A549 treated with AZD2906 at 1 μM for 4 hours (cell line): ENCODE measurements around the gene ZNF76. TPM values are rescaled to one million over a fixed set of nuclear protein-coding genes. Genes with fewer than 3 reads are reported as not detected.

Experiments used
- total RNA-seq: library from RNA; stranded (reverse); fragments of 200-300 nt; extraction: Qiagen RNA extraction; gene quantifications from 5 replicates; pipeline ENCODE4 v1.2.3, GENCODE V29; 2022

ZNF76 gene
- 7.8 to 10.2 TPM (median 9.7 TPM) in 5 replicates for total RNA-seq

GRCh38 chr6:35259194-35259947 is at the start of gene ZNF76:
ZNF76 (plus strand) TSS chr6:35259735; CDS start chr6:35281152, 21,417 bp downstream.

DNA sequence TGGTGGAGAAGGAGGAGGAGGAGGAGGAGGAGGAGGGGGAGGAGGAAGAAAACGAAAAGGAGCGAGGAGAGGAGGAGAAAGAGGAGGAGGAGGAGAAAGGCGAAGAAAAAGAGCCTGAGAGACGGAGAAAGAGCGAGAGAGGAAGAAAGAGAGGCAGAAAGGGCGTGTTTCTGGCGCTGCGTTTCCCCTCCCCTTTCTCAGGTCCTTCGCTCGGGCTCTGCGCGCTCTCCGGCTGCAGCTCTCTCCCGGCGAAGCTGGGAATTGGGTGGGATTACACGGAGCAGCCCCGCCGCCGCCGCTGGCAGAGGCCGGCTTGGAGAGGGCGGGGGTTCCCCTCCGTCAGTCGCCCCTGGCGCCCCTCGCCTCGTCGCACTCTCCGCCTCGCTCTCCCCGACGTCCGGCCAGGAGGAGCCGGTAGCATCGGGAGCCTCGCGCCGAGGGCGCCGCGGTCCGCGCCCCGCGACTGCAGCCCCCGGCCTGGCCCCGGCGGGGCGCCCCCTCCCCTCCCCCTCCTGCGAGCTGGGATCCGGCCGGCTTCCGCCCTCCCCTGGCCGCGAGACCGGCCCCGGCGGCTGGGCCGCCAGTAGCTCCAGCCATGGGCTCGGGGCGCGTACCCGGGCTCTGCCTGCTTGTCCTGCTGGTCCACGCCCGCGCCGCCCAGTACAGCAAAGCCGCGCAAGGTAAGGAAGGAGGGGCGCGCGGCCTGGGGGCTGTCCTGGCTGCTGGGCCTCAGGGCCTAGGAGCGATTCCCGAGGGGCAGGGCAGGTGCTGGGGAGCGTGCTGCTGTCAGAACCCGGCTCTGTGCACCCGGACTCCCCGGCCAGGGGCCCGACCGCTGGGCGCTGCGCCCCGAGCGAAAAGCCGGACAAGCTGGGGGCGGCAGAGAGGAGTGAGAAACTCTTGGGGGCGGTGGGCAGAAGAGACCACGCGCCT is 45.4 kb upstream of the ZNF76 start, which contains the start of gene SCUBE3:
Gene SCUBE3 (plus strand): TSS at position 133 of the 933 bp plus-strand sequence. CDS start 463 bp downstream, at position 596.

GRCh38 chr6:35297601-35298481 is 38.3 kb downstream of the ZNF76 start, which contains the start of gene DEF6:
DEF6 (plus strand) TSS chr6:35297818; CDS start chr6:35297857, 39 bp downstream.

DNA sequence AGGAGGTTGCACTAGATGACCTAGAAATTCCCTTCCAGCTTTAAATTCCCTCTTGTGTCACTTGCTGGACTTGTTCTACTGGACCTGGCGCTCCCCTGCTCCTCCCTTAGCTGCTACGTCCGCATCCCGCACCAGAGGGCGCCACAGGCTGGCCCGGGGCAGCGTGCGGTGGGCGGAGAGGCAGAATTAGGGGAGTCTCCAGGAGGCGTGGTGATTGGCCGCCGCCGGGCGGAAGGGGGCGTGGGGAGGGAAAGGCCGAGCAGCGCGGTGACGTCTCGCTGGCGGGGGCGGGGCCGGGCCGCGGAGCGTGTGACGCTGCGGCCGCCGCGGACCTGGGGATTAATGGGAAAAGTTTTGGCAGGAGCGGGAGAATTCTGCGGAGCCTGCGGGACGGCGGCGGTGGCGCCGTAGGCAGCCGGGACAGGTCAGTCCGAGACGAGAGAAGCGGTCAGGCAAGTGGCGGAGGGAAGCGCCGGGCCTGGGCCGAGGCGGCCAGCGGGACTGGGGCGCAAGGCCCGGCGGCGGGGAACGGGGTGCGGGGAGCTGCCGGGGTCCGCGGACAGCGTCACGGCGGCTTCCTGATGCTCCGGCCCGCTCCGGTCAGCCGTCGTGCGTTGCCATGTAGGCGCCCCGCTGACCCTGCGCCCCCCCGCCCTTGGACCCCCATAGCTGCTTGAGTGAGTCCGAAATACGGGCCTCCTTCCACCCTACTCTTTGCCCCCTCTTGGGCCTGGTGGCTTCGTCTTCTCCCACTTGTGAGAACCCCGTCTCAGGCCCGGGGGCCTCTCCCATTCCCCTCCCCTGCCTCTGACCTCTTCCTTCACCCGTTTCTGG is 82.9 kb downstream of the ZNF76 start, which contains the start of gene PPARD:
Gene PPARD (plus strand): TSS at position 301 of the 834 bp plus-strand sequence. CDS start 68,530 bp downstream, outside the sequence.

Other genes starting within 250 kb of the ZNF76 start
- gene TCP11, start 118.4 kb upstream of the ZNF76 start, total RNA-seq, result not detected in 5 replicates
- gene SCUBE3, start 45.8 kb upstream of the ZNF76 start, total RNA-seq, result 0.04 to 0.06 TPM (median 0.05 TPM) in 5 replicates
- 0.03 to 0.08 TPM (median 0.06 TPM) in 4 of 5 replicates, not detected in the other for gene DEF6, start 38.1 kb downstream of the ZNF76 start, total RNA-seq
- gene PPARD, start 82.8 kb downstream of the ZNF76 start, total RNA-seq, result 5.1 to 6.6 TPM (median 6.3 TPM) in 5 replicates
- gene FANCE, start 192.6 kb downstream of the ZNF76 start, total RNA-seq, result 3.4 to 4.2 TPM (median 3.9 TPM) in 5 replicates
- gene RPL10A, start 208.7 kb downstream of the ZNF76 start, total RNA-seq, result 1,414 to 1,553 TPM (median 1,532 TPM) in 5 replicates
- 6.8 to 9.2 TPM (median 8.6 TPM) in 5 replicates for gene TEAD3, start 237.3 kb downstream of the ZNF76 start, total RNA-seq